GM23338 (cell line): ENCODE data around the gene NCS1.
"Not testable (repeated sequence)": the region's sequence is repeated elsewhere in the genome, so short reads cannot be mapped to it uniquely, and the experiment has no call there.

Experiments
- CREB1 ChIP-seq: fragments of 250-450 bp; sonication (Bioruptor Pico); IDR thresholded peaks from 2 replicates; pipeline ENCODE4 v1.5.0; 2020; ENCODE audit warnings: low read depth, mild to moderate bottlenecking, moderate library complexity
- CTCF ChIP-seq, 2 experiments: fragments of 200-600 bp in 1 of 2; sonication (generic) in 1 of 2; conservative IDR thresholded peaks; 2 replicates each; pipeline versions ENCODE4 v1.5.1 to v1.6.1; 2016 to 2017; ENCODE audit warnings: antibody characterized with exemption in 2 of 2, low read depth in 2 of 2, mild to moderate bottlenecking in 2 of 2, moderate library complexity in 1 of 2
- EZH2 ChIP-seq: fragments of 200-600 bp; sonication (generic); IDR thresholded peaks from one replicate; pipeline ENCODE4 v1.8.0; 2017; ENCODE audit warnings: antibody characterized with exemption, mild to moderate bottlenecking, low read depth; ENCODE audit not compliant: unreplicated experiment
- EZH2phosphoT487 ChIP-seq: fragments of 200-600 bp; sonication (generic); IDR thresholded peaks from one replicate; pipeline ENCODE4 v1.8.1; 2018; ENCODE audit warnings: antibody characterized with exemption; ENCODE audit not compliant: unreplicated experiment
- POLR2AphosphoS5 ChIP-seq: IDR thresholded peaks from 2 replicates; pipeline ENCODE4 v1.6.1; 2016; ENCODE audit warnings: antibody characterized with exemption, low read depth
- REST ChIP-seq: IDR thresholded peaks from one replicate; pipeline ENCODE4 v1.6.1; 2018; ENCODE audit warnings: antibody characterized with exemption; ENCODE audit not compliant: unreplicated experiment
- ZNF462 ChIP-seq: fragments of 250-450 bp; sonication (Bioruptor Pico); IDR thresholded peaks from 2 replicates; pipeline ENCODE4 v1.5.0; 2020; ENCODE audit warnings: mild to moderate bottlenecking, moderate library complexity

- TF ChIP-seq CREB1; POLR2AphosphoS5; EZH2phosphoT487; REST; CTCF (conservative IDR thresholded peaks at IDR 0.05; ENCODE audit: low read depth in 2 of 2); EZH2; ZNF462 (CRISPR knock-in tag): not testable (repeated sequence)
Measured at GRCh38 chr9:130258137-130258536, 85.9 kb downstream of the NCS1 start.
